SKM-1 treated with dmso at 0.1 percent for 144 hours (cell line): ENCODE results near the gene MKRN2OS.

ENCODE experiments used
- DNase-seq: peaks from one replicate; lab custom pipeline; 2025; ENCODE audit not compliant: unreplicated experiment; lab: John Stamatoyannopoulos, UW

Gene MKRN2OS, protein sequence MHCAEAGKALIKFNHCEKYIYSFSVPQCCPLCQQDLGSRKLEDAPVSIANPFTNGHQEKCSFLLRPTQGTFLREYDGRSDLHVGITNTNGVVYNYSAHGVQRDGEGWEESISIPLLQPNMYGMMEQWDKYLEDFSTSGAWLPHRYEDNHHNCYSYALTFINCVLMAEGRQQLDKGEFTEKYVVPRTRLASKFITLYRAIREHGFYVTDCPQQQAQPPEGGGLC

DNA sequence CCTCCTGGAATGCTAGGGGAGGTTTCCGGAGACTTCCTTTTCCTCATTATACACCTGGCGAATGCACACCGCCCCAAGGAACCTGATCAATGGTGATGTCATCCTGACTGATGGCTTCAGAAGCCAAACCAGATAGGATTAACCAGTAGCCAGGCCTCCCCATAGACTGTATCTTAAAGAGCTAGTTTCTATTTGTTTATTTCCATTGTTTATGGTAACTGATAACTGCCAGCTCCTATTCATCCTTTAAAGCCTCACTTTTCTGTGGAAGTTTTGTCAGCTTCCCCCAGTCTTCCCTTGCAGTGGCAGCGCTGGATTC lies at the start of gene MKRN2OS:
Gene MKRN2OS, minus strand, starts transcription at position 27 of the 319 bp plus-strand sequence. CDS start 35 bp downstream, outside the sequence.
- no peak for DNase-seq

DNA sequence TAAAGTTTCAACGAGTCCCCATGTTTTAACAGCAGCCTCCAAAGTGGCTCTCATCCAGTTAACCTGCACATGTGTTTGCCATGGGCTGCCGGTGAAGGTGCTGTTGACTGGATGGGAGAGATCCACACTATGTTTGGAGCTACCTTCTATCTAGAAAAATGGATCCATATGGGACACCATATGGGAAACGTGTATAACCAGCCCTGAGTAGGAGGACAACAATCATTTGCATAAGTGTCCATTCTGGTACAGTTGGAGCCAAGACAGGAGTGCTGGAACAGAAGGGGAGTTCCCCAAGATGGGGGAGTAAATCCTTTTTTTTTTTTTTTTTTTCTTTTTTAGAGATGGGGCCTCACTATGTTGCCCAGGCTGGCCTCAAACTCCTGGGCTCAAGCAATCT lies 48.2 kb upstream of the MKRN2OS start:
- DNase-seq, result no peak

DNA sequence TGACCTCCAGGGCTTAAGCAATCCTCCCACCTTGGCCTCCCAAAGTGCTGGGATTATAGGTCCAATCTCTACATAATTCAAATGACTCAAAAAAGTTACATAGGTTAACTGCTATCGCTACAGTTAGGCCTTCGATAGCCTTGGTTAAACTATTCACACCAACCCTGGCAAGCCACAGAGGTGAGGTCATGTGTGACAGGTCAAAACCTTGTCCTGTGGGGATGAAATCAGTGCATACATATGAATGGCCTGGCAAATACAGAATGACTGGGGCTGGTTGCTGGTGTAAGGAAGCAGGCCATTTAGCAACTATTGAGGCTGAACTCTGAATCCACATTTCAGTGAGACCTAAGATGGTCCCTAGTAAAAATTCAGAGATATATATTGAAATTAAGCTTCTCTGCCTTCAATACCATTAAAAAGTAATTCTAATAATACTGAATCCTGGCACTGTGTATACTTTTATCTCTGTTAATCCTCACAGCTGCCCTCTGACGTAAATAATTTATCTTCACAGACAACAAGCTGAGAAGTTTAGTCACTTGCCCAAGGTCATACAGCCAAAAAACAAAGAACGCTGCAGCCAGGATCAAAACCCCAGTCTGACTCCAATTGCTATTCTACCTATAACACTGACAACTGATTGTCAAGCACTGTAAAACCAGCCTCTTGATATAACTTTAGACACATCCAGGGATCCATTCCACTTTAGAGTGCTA lies 46.9 kb upstream of the MKRN2OS start:
- DNase-seq, result no peak

DNA sequence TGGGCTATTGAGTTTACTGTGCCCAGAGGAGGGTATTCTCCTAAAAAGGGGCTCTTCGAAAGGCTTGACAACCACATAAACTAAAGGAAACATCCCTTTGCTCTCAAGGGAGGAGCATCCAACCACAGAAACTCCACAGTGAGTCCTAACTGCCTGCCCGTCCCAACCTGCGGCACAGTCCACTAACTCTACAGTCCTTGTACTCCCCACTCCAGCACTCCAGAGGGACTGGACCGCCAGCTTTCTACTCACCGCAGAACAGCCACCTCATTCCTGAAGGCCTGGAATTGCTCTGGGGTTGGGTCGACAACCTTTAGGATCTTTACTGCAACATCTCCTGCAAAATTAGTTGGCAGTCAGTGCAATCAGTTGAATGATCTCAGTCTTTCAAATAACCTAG lies 46.2 kb upstream of the MKRN2OS start:
- no peak for DNase-seq

DNA sequence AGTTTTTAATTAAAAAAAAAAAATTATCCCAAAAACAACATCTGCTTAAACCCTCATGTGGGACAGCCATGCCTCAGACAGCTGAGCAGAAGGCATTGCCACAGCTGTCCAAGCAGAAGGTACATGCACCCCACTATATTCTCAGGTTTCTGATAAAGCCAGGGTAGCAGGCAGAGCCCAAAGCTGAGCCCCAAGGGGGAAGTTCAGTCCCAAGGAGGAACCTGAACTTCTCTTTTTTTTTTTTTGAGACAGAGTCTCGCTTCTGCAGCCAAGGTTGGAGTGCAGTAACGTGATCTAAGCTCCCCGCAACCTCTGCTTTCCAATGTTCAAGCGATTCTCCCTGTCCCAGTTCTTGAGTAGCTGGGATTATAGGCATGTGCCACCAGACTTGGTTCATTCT lies 44.8 kb upstream of the MKRN2OS start:
- DNase-seq, result peak; percentile 10

DNA sequence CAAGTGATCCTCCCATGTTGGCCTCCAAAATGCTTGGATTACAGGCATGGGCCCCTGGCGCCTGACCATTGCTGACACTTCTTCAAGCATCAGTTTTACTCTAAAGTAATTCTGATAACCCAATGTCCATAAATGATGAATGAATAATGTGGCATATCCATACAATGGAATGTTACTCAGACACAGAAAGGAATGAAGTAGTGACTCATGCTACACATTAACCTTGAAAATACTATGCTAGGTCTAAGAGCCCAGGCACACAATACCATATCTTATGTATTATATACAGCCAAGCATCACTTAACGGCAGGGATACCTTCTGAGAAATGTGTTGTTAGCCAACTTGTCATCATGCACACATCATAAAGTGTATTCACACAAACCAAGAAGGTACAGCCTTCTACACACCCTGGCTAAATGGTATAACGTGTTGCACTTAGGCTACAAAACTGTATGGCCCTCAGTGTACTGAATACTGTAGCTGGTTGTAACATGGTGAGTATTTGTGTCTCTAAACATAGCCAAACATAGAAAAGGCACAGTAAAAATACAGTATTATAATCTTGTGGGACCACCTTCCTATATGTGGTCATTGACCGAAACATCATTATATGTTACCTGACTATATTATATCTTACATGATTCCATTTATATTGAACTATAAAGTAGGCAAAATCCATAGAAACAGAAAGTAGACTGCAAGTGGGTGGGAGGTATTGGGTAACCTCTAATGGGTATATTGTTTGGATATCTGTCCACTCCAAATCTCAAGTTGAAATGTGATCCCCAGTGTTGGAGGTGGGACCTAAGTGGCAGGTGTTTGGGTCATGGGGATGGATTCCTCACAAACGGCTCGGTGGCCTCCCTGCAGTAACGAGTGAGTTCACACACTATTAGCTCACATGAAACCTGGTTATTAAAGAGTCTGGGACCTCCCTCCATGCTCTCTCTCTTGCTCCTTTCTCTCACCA lies 43.0 kb upstream of the MKRN2OS start:
- no peak for DNase-seq

DNA sequence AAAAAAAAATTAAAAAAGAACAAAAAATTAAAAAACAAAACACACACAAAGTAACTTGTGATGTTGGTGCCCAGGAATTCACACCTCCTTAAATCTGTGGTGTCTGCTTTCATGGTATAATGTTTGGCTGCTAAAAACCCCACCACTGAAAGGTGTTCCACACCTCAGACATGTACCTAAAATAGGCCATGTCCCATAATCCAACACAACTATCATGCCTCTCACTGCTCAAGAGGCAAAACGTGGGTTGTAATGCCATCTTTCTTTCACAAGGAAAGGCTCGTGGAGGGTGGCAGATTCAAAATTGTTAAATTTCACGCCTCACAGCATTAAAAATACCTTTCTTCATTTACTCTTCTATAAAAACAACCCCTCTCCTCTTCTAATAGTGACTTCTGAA lies 41.1 kb upstream of the MKRN2OS start:
- DNase-seq, result no peak

DNA sequence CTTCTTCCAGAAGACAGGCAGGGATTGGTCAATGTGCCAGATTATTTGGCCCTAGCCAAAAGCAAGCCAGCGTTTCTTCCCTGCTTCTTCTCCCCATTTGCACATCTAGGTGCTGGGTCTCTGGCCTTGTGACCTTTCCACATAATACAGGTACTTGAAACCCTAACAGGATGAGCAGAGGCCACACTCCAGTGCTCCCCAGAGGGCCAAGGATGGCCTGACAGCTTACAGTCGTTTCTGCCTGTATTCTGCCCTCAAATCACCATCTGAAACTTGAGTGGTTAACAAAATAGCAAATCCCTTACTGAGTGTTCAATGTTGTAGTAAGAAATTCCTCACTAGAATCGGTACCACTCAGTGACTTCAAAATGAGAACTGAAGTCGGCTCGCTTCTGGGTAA lies 40.7 kb upstream of the MKRN2OS start:
- no peak for DNase-seq

DNA sequence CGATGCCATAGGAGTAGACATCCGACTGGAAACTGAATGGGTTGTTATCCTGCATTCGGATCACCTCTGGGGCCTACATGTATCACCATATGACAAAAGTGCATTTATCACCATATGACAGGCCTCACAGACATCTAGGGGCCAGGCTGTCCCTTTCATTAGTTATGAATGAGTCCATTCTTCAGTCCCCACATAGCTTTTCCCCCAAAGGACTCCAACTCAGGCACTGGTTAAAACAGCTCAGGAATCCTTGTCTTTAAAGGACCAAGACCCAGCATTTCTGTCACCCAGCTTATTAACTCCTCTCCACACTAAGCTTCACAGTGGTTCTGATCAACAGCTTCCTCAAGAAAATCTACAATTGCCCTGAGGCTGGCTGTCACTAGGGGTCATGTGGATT lies 39.9 kb upstream of the MKRN2OS start:
- DNase-seq, result no peak

DNA sequence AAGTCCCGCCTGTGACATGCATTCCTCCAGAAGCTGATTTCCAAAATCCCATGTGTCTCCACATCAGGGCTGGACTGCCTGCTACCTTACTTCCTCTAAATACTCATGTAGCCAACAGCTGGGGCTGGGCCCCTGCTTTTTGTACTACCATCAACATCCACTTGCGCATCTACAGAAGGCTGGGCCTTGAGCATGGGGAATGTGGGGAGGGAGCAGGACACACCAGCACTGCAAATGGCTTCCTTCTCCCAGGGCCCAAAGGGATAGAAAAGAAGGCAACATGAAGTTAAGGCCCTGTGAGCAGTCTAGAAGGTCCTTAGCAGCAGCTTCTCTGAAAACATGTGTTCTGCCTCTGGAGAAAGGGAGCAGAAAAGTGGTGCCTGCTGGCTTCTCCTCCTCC lies 38.8 kb upstream of the MKRN2OS start:
- no peak for DNase-seq

DNA sequence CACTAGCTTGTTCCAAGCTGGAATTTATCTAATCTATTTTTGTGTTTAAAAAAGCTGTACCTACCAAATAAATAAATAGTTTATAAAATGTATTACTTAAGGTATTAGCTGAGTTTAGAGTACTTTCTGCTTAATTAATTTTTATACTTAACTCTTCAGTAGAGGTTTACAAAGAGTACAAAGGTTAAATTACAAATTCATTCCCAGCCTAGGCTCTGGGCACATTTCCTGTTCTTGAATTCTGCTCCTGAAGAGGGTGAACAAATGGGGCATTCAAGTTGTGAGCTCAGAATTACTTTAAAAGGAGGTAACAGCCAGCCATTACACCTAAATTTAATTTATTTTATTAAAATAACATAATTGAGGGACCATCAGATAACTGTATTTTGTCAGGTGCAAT lies 38.0 kb upstream of the MKRN2OS start:
- no peak for DNase-seq

DNA sequence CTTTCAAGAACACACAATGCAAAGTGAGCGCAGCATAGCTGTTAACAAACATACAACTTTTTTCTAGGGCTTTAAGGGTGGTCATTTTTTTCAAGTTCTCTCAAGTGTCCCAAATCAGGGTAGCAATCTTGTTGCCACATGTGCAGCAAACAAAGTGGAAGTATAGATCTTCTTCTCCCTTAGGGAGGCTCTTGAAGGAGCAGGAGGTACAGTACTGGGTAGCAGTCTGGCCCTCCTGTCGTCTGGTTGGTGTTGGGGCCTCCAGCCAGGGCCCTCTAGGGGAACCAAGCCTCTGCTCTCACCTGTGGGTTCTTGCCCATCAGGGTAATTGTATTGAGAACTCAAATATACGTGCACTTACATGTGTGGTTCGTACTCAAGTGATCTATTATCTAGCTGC lies 37.4 kb upstream of the MKRN2OS start:
- no peak for DNase-seq

DNA sequence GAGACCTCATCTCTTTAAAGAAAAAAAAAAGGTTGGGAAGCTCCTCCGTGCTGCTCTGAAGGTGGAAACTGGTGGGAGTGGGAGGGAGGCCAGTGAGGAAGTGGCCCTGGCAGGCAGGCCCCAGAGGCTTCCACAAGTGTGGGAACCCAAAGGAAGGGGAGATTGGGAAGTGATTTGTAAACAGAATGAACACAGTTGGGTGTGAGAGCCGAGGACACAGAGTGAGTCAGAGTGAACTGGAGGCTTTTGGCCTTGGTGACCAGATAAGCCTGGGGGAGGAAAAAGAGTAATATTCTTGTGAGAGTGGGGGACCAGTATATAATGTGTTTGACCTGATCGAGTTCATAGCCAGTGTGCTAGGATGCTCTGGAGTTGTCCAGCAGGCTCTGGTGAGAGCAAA lies 34.6 kb upstream of the MKRN2OS start:
- no peak for DNase-seq

DNA sequence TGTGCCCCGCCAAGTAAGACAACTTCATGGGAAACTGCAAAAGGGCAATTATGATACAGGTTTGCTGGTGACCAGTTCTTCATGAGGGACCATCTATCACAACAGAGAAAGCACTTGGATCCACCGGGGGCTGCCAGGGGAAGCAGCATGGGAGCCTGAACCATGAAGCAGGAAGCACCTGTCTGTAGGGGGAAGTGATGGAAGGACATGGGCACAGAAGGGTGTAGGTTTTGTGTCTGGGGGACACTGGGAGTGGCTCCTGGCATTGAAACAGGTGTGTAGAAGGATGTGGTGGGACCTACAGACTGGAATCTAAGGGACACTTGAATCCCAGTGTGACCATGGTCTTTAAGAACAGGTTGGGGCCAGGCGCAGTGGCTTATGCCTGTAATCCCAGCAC lies 34.2 kb upstream of the MKRN2OS start:
- DNase-seq, result no peak

DNA sequence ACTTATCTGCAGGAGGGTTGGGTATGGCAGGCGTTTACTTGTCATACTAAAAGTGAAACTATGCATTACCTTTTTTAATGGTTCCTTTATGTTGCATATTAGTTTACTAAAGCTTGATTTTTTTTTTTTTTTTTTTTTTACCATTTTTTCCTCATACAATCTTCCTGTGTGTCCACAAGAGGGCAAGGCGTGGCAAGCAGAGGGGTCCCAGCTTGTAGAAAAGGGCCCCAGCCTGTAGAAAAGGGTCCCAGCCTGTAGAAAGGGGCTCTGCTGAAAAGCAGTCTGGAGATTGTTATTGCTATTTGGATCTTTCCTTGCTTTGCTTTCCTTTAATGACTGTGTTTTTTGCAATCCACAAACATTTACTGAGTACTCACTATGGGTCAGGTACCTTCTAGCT lies 33.4 kb upstream of the MKRN2OS start:
- DNase-seq, result no peak

DNA sequence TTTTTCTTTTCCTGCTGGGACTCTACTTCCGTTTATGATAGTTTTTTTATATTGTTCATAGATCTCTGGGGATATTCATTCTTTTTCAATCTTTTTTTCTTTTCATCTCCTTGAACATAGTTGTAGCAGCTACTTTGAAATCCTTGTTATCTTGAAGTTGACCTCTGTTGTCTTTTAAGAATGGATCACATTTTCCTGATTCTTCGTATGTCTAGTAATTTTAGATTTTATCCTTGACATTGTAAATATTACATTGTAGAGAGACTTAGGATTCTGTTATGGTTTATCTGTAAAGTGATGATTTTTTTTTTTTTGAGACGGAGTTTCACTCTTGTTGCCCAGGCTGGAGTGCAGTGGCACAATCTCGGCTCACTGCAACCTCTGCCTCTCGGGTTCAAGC lies 32.1 kb upstream of the MKRN2OS start:
- no peak for DNase-seq

DNA sequence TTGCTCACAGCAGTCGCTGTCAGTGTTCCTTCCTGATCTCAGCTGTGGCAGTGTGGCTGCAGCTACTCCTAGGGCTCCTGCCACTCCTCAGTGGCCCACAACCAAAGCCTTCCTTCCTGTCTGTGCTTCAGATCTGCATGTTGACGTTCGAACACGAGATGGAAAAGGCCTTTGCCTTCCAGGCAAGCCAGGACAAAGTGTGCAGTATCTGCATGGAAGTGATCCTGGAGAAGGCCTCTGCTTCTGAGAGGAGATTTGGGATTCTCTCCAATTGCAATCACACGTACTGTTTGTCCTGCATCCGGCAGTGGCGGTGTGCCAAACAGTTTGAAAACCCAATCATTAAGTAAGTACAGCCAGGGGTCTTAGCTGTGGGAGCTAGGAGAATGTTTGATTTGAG lies 29.4 kb upstream of the MKRN2OS start:
- no peak for DNase-seq

DNA sequence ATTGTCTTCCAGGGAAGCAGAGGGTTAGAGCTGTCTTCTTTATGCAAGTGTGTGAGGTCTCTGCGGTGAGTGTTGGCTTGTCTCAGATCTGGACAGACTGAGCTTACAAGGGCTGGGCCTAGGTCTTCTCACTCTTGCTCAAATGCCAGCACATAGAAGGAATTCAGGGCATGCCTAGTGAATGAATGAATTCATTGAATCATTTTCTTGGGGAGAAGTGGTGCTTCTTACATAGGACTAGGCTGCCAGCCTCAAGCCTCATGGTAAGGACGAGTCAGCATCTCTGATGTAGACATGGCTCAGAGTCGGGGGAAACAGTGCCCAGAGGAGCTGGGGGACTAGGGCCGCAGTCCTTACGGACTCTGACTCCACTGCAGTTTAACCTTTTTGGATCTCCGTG lies 28.8 kb upstream of the MKRN2OS start:
- DNase-seq, result no peak

DNA sequence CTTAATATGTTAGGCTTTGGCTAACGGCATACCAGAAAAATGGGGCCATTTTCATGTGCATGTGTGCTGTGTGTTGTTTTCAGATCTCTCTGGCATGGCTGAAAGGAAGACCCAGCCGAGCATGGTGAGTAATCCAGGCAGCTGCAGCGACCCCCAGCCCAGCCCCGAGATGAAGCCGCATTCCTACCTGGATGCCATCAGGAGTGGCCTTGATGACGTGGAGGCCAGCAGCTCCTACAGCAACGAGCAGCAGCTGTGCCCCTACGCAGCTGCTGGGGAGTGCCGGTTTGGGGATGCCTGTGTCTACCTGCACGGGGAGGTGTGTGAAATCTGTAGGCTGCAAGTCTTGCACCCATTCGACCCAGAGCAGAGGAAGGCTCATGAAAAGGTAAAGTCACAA lies 26.7 kb upstream of the MKRN2OS start:
- DNase-seq, result no peak

DNA sequence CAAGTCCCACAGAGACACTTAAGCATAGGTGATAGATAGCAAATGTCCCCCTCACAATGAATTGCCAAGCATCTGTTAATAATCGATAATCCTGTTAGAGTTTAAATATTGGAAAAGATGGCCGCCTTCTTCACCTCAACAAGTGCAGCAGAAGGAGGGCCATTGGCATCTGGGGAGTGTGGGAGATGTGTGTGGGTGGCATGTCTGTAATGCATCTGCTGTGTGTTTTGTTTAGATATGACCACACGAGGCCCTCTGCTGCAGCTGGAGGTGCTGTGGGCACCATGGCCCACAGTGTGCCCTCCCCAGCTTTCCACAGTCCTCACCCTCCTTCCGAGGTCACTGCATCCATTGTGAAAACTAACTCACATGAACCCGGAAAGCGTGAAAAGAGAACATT lies 24.5 kb upstream of the MKRN2OS start:
- no peak for DNase-seq

DNA sequence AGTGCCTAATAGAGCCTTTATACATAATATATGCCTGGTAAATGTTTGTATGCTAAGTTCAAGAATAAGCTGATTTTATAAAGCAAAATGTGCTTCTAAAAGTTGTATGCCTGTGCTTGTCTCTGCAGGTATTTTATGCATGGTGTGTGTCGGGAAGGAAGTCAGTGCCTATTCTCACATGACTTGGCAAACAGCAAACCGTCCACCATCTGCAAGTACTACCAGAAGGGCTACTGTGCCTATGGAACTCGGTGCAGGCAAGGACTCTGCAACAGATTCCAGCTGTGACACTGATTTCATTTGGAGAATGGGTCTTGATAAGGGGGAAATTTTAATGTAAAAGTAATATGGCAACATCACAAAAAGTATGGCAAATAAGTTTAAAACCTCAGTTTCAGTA lies 23.4 kb upstream of the MKRN2OS start:
- DNase-seq, result no peak

DNA sequence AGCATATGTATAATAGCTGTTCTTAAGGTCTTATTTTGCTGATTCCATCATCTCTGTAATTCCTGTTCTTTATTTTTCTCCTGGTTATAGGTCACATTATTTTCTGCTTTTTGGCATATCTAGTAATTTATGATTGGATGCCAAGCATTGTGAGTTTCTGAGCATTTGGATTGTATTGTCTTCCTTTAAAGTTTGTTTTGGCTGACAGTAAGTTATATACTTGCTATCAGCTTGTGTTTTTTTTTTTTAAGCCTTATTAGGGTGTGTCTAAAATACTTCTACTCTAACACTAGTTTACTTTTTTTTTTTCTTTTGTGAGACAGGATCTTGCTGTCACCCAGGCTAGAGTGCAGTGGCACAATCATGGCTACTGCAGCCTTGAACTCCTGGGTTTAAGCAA lies 21.7 kb upstream of the MKRN2OS start:
- DNase-seq, result no peak
